GM12878 (cell line): ENCODE results near the gene ARL15. TPM values are rescaled to one million over a fixed set of nuclear protein-coding genes. Genes with fewer than 3 reads are reported as not detected.
A peak's percentile ranks its signal among the peaks of the same experiment; 100 is the strongest.

Experiments
- ATAC-seq: fragments of 200-7000 bp; cut with Tn5 transposase; 3 replicates; pipeline ENCODE4 v1.9.1; 2020; ENCODE audit warnings: mild to moderate bottlenecking, moderate library complexity
- BruUV-seq: library from RNA; stranded (reverse); fragments of 400-500 nt; replicated peaks from 2 replicates; lab custom pipeline; 2021; lab: Mats Ljungman, UMichigan
- CTCF ChIA-PET: fragments of 300-600 bp; sonication (Branson Sonifier 250); formaldehyde crosslinking; extraction: SDS; loops from one replicate; lab custom pipeline; 2021; ENCODE audit warnings: inconsistent platforms; lab: Yijun Ruan, JAX
- POLR2A ChIA-PET: fragments of 350-600 bp; formaldehyde crosslinking; extraction: SDS; loops from one replicate; lab custom pipeline; 2021; ENCODE audit warnings: inconsistent platforms; lab: Charles Lee
- RAD21 ChIA-PET: fragments of 300-600 bp; sonication (Branson Sonifier 250); formaldehyde crosslinking; loops from one replicate; lab custom pipeline; 2023; ENCODE audit warnings: antibody characterized with exemption; ENCODE audit not compliant: unreplicated experiment; lab: Charles Lee
- SMC1A ChIA-PET: fragments of 300-600 bp; sonication (Branson Sonifier 250); formaldehyde crosslinking; loops from one replicate; lab custom pipeline; 2023; ENCODE audit not compliant: unreplicated experiment, uncharacterized antibody; lab: Charles Lee
- DNase-seq: peaks from one replicate; pipeline ENCODE4 v3.0.0-alpha.2; 2011; ENCODE audit warnings: low read depth, low spot score
- FAIRE-seq: peaks from 3 replicates; lab custom pipeline; 2011; peaks lifted over from hg19 to GRCh38; lab: Jason Lieb, UNC
- H2AFZ ChIP-seq: 2 replicates; pipeline ENCODE4 v1.6.0; 2011; ENCODE audit warnings: low read depth, low read length, control low read depth; ENCODE audit not compliant: control insufficient read depth
- H3K27ac ChIP-seq: 2 replicates; pipeline ENCODE4 v1.5.1; 2011; ENCODE audit warnings: control low read depth; ENCODE audit not compliant: control insufficient read depth, insufficient read depth
- H3K27me3 ChIP-seq, 2 experiments: replicated peaks in 1 of 2; 2 replicates each; pipeline versions ENCODE4 v1.6.0 to v1.6.1; 2011; ENCODE audit warnings: low read length in 1 of 2; ENCODE audit not compliant: control insufficient read depth in 2 of 2, insufficient read depth in 2 of 2
- H3K36me3 ChIP-seq, 2 experiments: 2 replicates each; pipeline ENCODE4 v1.5.1; 2011; ENCODE audit warnings: low read length in 1 of 2; ENCODE audit not compliant: control insufficient read depth in 2 of 2, insufficient read depth in 2 of 2
- H3K4me1 ChIP-seq: 2 replicates; pipeline ENCODE4 v1.6.1; 2011; ENCODE audit warnings: mild to moderate bottlenecking, low read length, moderate library complexity, mixed read lengths; ENCODE audit not compliant: control insufficient read depth, insufficient read depth
- H3K4me2 ChIP-seq: 2 replicates; pipeline ENCODE4 v1.6.0; 2011; ENCODE audit warnings: control low read depth; ENCODE audit not compliant: control insufficient read depth, insufficient read depth
- H3K4me3 ChIP-seq: fragments of 200-600 bp; sonication (generic); 2 replicates; pipeline ENCODE4 v1.5.1; 2016
- H3K79me2 ChIP-seq: 2 replicates; pipeline ENCODE4 v1.6.0; 2011; ENCODE audit warnings: low read length; ENCODE audit not compliant: control insufficient read depth, insufficient read depth
- H3K9ac ChIP-seq: 2 replicates; pipeline ENCODE4 v1.8.0; 2011; ENCODE audit warnings: low read length, control low read depth, mixed read lengths; ENCODE audit not compliant: control insufficient read depth, insufficient read depth
- H3K9me3 ChIP-seq: replicated peaks from 3 replicates; pipeline ENCODE4 v1.5.1; 2011; ENCODE audit warnings: mild to moderate bottlenecking, low read length; ENCODE audit not compliant: control insufficient read depth, insufficient read depth
- H4K20me1 ChIP-seq: 2 replicates; pipeline ENCODE4 v1.6.0; 2011; ENCODE audit not compliant: control insufficient read depth, insufficient read depth
- CEBPB ChIP-seq, 2 experiments: fragments of 150-350 bp in 1 of 2; IDR thresholded peaks; 2 replicates each; pipeline ENCODE4 v1.6.1; 2012 to 2014; ENCODE audit warnings: low read depth in 2 of 2, low read length in 2 of 2, borderline replicate concordance in 1 of 2, inconsistent platforms in 1 of 2
- CTCF ChIP-seq, 3 experiments: IDR thresholded peaks in 2 of 3; conservative IDR thresholded peaks in 1 of 3; 2 replicates each; pipeline ENCODE4 v1.5.1; 2011; ENCODE audit warnings: low read depth in 3 of 3, low read length in 3 of 3, mild to moderate bottlenecking in 3 of 3, control low read depth in 2 of 3, moderate library complexity in 2 of 3, inconsistent platforms in 1 of 3, mixed read lengths in 1 of 3; ENCODE audit not compliant: control insufficient read depth in 2 of 3, insufficient read depth in 1 of 3; ENCODE audit errors: extremely low read depth in 1 of 3
- IKZF1 ChIP-seq: fragments of 450-650 bp; conservative IDR thresholded peaks from 2 replicates; pipeline ENCODE4 v1.6.1; 2017; ENCODE audit warnings: antibody characterized with exemption, mild to moderate bottlenecking
- NR2C2 ChIP-seq: IDR thresholded peaks from 2 replicates; pipeline ENCODE4 v1.6.1; 2011; ENCODE audit warnings: borderline replicate concordance, low read depth; ENCODE audit not compliant: control insufficient read depth, insufficient read length
- RAD21 ChIP-seq: IDR thresholded peaks from 2 replicates; pipeline ENCODE4 v1.6.1; 2011; ENCODE audit warnings: mild to moderate bottlenecking, low read depth, low read length, moderate library complexity; ENCODE audit not compliant: insufficient read depth
- RBBP5 ChIP-seq: fragments of 200-600 bp; sonication (generic); conservative IDR thresholded peaks from 2 replicates; pipeline ENCODE4 v1.6.1; 2016
- SMAD1 ChIP-seq: fragments of 450-650 bp; IDR thresholded peaks from 2 replicates; pipeline ENCODE4 v1.6.1; 2018; ENCODE audit warnings: mild to moderate bottlenecking, low read depth; ENCODE audit not compliant: partially characterized antibody
- SMC3 ChIP-seq: IDR thresholded peaks from 2 replicates; pipeline ENCODE4 v1.6.1; 2011; ENCODE audit warnings: low read length, improper control_type of control experiment, borderline replicate concordance
- SPI1 ChIP-seq: IDR thresholded peaks from 2 replicates; pipeline ENCODE4 v1.6.1; 2011; ENCODE audit warnings: low read depth, mild to moderate bottlenecking, low read length, moderate library complexity, borderline replicate concordance; ENCODE audit not compliant: insufficient read depth
- TAF1 ChIP-seq: IDR thresholded peaks from 2 replicates; pipeline ENCODE4 v1.6.1; 2011; ENCODE audit warnings: mild to moderate bottlenecking, low read depth, low read length, borderline replicate concordance
- TCF7 ChIP-seq: IDR thresholded peaks from 2 replicates; pipeline ENCODE4 v1.6.1; 2014; ENCODE audit warnings: antibody characterized with exemption, borderline replicate concordance
- WGBS: methylation state at CpG from one replicate; pipeline ENCODE4 v1.1.6; 2016; ENCODE audit warnings: low lambda C conversion rate; ENCODE audit not compliant: insufficient replicate concordance, insufficient coverage; ENCODE audit errors: missing lambda C conversion rate; 5-methylcytosine and 5-hydroxymethylcytosine counted together
- in situ Hi-C: fragments of 300-500 bp; cut with MboI; formaldehyde crosslinking; loops from 9 replicates; pipeline ENCODE4 v1.14.3; 2018; ENCODE audit warnings: mixed read lengths
- intact Hi-C: fragments of 100-400 bp; cut with micrococcal nuclease; formaldehyde crosslinking; loops from one replicate; pipeline ENCODE4 v1.14.2; 2022; ENCODE audit not compliant: unreplicated experiment
- polyA plus RNA-seq, 11 experiments: library from polyadenylated mRNA; depleted of rRNA in 4 of 11; unstranded in 6 of 11; stranded (reverse) in 5 of 11; fragments of >200 nt; fragmentation: Nextera tagmentation in 4 of 11; fragmentation: Illumina TruSeq in 1 of 11; extraction: Ambion mirVana in 4 of 11; extraction: Trizol in 1 of 11; gene quantifications; 1 replicate in 1 of 11; 2 replicates in 10 of 11; pipeline versions ENCODE4 v1.2.1 to v1.2.3, GENCODE V29; 2011 to 2016; ENCODE audit warnings: inconsistent platforms in 2 of 11, missing spikeins in 2 of 11, low read depth in 1 of 11
- total RNA-seq, 4 experiments: library from RNA; depleted of rRNA in 3 of 4; stranded (reverse); fragments of >200 nt in 3 of 4; fragmentation: Illumina TruSeq in 1 of 4; extraction: Trizol in 1 of 4; gene quantifications; 2 replicates each; pipeline versions ENCODE4 v1.2.1 to v1.2.3, GENCODE V29; 2013 to 2021

The ARL15 gene
- total and polyA plus RNA-seq, 10 of the 15 experiments (the other 5 are each of a cell fraction or from before 2014, with no cell fraction given), result 3.6 to 11.0 (median 7.7) TPM

GRCh38 chr5:53994148-53994547 lies 316.2 kb downstream of the ARL15 start:
- POLR2A ChIA-PET, result no interaction called here
- Histone ChIP-seq H3K79me2 (no peaks in the 10 kb centered on the region), H2AFZ (no peak overlapping the region), H3K4me1 (no peaks in the 10 kb centered on the region), H3K4me3 (no peak overlapping the region), H3K27me3 (no peaks in the 10 kb centered on the region), H3K4me2 (no peak overlapping the region), H3K36me3 (no peaks in the 10 kb centered on the region), H3K9me3 (no peaks in the 10 kb centered on the region), H3K27ac (no peak overlapping the region), H4K20me1 (no peaks in the 10 kb centered on the region), H3K9ac (no peak overlapping the region)
- ATAC-seq (no peak), DNase-seq (no peak), FAIRE-seq (no peak)
- RAD21 ChIA-PET, result no interaction called here
- CTCF ChIA-PET, result interaction anchor here (0.7 to 1.6 kb wide), 5 partner anchors 26 to 516 kb away, joined by 3 to 7 read pairs (median 4); no protein-coding TSS in a partner anchor
- 66% methylated on average over 2 of the region's 2 CpGs for WGBS
- no peak for TF ChIP-seq CEBPB (IDR thresholded peaks at IDR 0.05; ENCODE audit: borderline replicate concordance in 1 of 2, low read depth in 2 of 2, low read length in 2 of 2)
- no peak for TF ChIP-seq SPI1
- TF ChIP-seq TAF1, result no peak
- TF ChIP-seq IKZF1, result no peak
- no peak for TF ChIP-seq TCF7
- TF ChIP-seq RBBP5, result no peak
- no peak for TF ChIP-seq SMAD1
- BruUV-seq, result no TSS peak
- intact Hi-C loops, result loop anchor here (5.0 to 10.0 kb wide), 2 partner anchors 221 to 517 kb away; no protein-coding TSS in a partner anchor
- SMC1A ChIA-PET, result interaction anchor here (1.0 kb wide), 1 partner anchor 23 kb away, joined by 3 read pairs; no protein-coding TSS in a partner anchor
- in situ Hi-C loops, result no loop called here

- no peaks in the 10 kb centered on the region for H3K27me3 ChIP-seq
- no peaks in the 10 kb centered on the region for H3K9me3 ChIP-seq
- ATAC-seq (peak; percentile 41; the same call in 1 of the 3 replicates), DNase-seq (peak; percentile 3), FAIRE-seq (no peak)
- TF ChIP-seq CTCF (IDR thresholded peaks at IDR 0.05 in 2 of 3, conservative IDR thresholded peaks at IDR 0.05 in 1 of 3; ENCODE audit: control insufficient read depth in 2 of 3, extremely low read depth in 1 of 3, insufficient read depth in 1 of 3, low read depth in 3 of 3, low read length in 3 of 3) (peak; percentile 25 to 47 (median 36); a peak in 5 of 6 replicates), NR2C2 (no peak), SMC3 (peak; percentile 30; the same call in 1 of the 2 replicates), RAD21 (peak; percentile 39)
- no peak overlapping the region for H2AFZ ChIP-seq
- H3K79me2 ChIP-seq, result no peaks in the 10 kb centered on the region
- RAD21 ChIA-PET, result interaction anchor here (1.2 kb wide), 1 partner anchor 516 kb away, joined by 4 read pairs; no protein-coding TSS in a partner anchor
- CTCF ChIA-PET, result interaction anchor here (0.6 to 1.1 kb wide), 4 partner anchors 11 to 113 kb away, joined by 3 to 5 read pairs (median 3); no protein-coding TSS in a partner anchor
- intact Hi-C loops (loop anchor here (5.0 to 10.0 kb wide), 2 partner anchors 223 to 515 kb away; no protein-coding TSS in a partner anchor), in situ Hi-C loops (no loop called here)
- H3K27ac ChIP-seq, result no peak overlapping the region
- H3K4me1 ChIP-seq, result no peaks in the 10 kb centered on the region
- no peak overlapping the region for H3K4me3 ChIP-seq
- no peak overlapping the region for H3K4me2 ChIP-seq
- WGBS, result 94% methylated on average over 4 of the region's 4 CpGs
- no peaks in the 10 kb centered on the region for H4K20me1 ChIP-seq
- no peaks in the 10 kb centered on the region for H3K36me3 ChIP-seq
- no peak overlapping the region for H3K9ac ChIP-seq
- POLR2A ChIA-PET, result no interaction called here
- SMC1A ChIA-PET, result interaction anchor here (0.6 kb wide), 2 partner anchors 26 to 210 kb away, joined by 3 to 4 read pairs; no protein-coding TSS in a partner anchor
- no TSS peak for BruUV-seq
These were observed 318.4 kb downstream of the ARL15 start for GRCh38 chr5:53991942-53992341.
